ENCODE data around the gene SND1.

SND1 gene

DNA sequence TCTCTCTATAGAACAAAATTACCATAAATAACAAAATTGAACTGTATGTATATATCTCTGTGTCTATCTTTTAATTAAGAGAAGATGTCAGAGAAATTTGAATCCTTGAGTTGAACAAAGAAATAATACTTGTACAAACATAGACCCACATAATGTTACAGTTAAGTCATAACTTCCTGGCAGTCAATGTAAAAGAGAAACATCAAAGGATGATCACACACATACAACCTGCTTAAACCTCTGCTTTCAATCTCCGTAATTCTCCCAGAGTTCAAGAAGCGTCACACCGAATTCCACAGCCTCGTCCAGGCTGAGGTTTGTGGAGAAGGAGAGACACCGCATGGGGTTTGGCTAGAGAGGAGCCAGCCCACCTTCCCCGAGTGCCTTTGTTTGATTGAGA lies 419.4 kb downstream of the SND1 start:
- no peak for DNase-seq (ENCODE audit: low read depth)

GRCh38 chr7:128071801-128072200 lies 419.8 kb downstream of the SND1 start:
- no peak for DNase-seq (ENCODE audit: low read depth)

- DNase-seq (ENCODE audit: low read depth), result no peak
Measured at GRCh38 chr7:128073671-128074310, 421.8 kb downstream of the SND1 start.

DNA sequence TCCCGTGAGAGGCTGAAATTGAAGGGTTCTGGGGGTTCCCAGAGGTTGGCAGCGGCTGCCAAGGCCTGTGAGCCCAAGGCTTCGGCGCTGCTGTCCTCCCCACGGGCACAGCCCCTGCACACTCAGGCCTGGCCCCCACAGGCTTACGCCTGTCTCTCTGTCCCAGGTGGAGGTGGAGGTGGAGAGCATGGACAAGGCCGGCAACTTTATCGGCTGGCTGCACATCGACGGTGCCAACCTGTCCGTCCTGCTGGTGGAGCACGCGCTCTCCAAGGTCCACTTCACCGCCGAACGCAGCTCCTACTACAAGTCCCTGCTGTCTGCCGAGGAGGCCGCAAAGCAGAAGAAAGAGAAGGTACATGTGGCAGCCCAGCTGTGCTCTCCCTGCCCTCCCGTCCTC lies 422.3 kb downstream of the SND1 start:
- DNase-seq (ENCODE audit: low read depth), result no peak

- DNase-seq (ENCODE audit: low read depth), result no peak
Measured at GRCh38 chr7:128074736-128075135, 422.7 kb downstream of the SND1 start.

DNA sequence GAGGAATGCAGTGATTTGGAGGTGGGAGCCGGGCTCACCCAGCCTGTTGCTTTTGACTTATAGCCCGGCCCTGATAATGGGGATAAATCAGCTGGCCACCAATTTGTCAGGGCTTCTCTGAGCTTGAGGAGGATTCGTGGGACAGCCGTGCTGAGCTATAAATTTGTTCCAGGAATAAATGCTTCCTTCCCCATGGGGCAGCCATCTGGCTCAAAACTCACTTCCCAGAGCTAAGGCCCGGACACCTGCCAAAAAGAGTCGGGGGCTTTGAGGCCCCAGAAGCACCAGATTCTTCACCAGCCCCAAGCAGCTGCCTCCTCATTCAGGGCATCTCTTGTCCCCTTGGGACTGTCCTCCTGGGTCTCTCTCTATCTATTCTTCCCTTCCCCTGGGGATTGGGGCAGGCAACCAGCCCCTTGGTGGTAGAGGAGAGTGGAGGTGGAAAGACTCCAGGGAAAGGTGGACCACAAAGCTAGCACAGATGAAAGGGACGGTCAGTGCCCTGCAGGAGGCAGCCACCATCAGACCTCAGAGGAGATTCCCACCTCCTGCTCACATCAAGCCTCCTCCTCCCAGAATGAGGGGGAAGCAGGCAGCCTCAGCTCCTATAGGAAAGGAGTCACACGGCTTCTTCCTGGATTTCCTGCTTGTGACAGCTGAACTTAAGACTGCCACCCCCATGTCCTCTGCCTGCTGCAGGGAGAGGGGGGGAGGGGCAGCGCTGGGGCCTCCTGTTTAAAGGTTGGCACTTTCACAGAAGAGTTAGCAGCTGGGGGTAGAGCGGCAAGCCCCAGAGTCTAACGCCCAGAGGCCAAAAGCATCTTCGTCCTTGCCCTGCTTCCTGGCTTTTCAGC lies 423.5 kb downstream of the SND1 start:
- DNase-seq (ENCODE audit: low read depth), result no peak

- DNase-seq (ENCODE audit: low read depth), result no peak
Measured at GRCh38 chr7:128076196-128076795, 424.3 kb downstream of the SND1 start.

DNA sequence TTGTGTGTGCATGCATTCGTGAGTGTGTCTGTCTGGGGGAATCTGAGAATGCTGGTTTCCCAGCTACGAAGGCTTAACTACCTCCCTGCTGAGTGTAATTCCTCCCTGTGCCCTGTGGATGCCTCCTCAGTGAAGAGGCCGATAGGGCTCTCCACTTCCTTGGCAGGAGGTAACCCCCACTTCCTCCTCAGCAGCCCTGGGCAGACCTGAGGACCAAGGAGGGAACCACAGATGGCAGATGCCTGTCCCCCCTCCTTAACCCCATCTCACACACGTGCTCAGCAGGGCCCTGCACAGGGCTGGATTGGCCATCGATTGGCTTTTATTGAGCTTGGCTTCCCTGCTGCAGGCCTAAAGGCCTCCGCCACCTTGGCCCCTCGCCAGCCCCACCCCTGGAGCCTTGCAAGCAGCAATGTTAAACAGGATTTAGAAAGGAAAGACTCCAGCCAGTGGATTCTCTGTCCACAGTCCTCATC lies 424.8 kb downstream of the SND1 start:
- no peak for DNase-seq (ENCODE audit: low read depth)

GRCh38 chr7:128078309-128078708 lies 426.3 kb downstream of the SND1 start:
- no peak for DNase-seq (ENCODE audit: low read depth)

- DNase-seq (ENCODE audit: low read depth), result no peak
Measured at GRCh38 chr7:128080169-128080568, 428.2 kb downstream of the SND1 start.

DNA sequence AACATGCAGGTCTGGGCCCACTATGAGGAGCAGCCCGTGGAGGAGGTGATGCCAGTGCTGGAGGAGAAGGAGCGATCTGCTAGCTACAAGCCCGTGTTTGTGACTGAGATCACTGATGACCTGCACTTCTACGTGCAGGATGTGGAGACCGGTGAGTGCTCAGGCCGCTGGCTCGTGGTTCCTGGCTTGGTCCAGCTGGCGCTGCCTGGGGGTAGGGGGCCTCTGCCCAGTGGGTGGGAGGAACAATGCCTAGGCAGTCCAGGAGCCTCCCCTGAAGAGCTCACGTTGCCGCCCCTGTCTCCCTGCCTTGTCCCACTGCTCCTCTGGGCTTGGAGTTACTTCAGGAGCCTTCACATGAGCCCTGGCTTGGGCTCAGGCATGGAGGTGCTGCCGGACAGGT lies 429.4 kb downstream of the SND1 start:
- no peak for DNase-seq (ENCODE audit: low read depth)

DNA sequence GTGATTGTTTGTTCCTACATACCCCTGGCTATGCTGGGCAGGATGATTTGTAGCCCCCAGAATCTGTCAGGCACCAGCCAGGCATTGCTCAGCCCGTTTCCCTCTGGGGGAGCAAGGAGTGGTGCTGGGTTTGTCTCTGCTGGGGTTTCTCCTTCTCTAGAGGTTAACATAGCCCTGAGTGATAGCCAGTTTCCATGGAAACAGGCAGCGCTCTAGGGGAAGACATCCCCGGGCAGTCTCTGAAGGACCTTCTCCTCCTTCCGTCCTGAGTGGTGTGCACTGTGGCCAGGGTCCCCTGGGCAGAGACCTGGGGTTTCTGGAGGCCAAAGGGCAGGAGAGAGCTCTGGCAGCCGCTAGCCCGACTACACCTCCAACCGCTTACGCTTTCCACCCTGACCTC lies 429.8 kb downstream of the SND1 start:
- DNase-seq (ENCODE audit: low read depth), result no peak

- DNase-seq (ENCODE audit: low read depth), result no peak
Measured at GRCh38 chr7:128082431-128082830, 430.4 kb downstream of the SND1 start.

- no peak for DNase-seq (ENCODE audit: low read depth)
Measured at GRCh38 chr7:128084896-128085608, 433.1 kb downstream of the SND1 start.

GRCh38 chr7:128090492-128090891 lies 438.5 kb downstream of the SND1 start:
- no peak for DNase-seq (ENCODE audit: low read depth)

- no peak for DNase-seq (ENCODE audit: low read depth)
Measured at GRCh38 chr7:128091106-128091505, 439.1 kb downstream of the SND1 start.

GRCh38 chr7:128092221-128092620 lies 440.2 kb downstream of the SND1 start:
- DNase-seq (ENCODE audit: low read depth), result no peak

GRCh38 chr7:128093614-128094570 lies 441.9 kb downstream of the SND1 start:
- no peak for DNase-seq (ENCODE audit: low read depth)

DNA sequence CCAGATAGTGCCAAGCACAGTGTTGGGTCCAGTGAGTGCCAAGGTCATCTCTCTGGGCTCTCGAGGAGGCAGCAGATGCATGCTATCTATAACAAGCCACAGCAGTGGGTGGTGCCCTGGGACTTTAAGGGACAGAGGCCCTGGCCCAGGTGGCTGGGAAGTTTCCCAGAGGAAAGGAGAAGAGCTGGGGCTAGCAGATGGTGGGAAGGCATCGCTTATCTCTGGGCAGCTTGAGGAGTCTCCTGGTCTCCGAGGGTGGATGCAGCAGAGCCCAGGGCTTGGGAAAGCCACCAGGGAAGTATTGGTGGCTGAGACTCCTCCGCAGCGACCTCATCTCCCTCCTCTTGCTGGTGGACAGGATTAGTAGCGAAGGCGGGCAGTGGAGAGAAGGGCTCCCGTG lies 442.7 kb downstream of the SND1 start:
- DNase-seq (ENCODE audit: low read depth), result no peak

GRCh38 chr7:128097211-128097731 lies 445.3 kb downstream of the SND1 start:
- no peak for DNase-seq (ENCODE audit: low read depth)

DNA sequence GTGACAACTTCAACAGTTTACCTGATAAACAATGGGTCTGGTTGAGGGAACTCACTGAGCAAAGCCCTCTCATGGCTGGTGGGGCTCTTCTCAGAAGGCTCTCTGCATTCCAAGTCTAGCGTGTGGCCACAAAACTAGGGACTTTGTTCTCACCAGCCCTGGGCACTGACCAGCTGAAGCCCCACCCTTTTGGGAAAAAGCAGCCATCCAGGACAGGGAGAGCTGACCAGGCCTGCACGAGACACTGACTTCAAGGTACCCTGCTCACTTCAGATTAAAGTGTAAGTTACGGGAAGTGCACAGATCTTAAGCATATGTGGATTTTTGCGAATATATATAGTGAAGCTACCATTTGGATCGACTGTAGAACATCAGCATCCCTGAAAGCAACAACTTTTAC lies 446.6 kb downstream of the SND1 start:
- no peak for DNase-seq (ENCODE audit: low read depth)
